SIG-M5 (cell line): ENCODE data around the gene RGS7.
"Not testable (repeated sequence)": the region's sequence is repeated elsewhere in the genome, so short reads cannot be mapped to it uniquely, and the experiment has no call there.

Experiments used
- DNase-seq: peaks from one replicate; lab custom pipeline; 2025; lab: John Stamatoyannopoulos, UW

The RGS7 gene

DNA sequence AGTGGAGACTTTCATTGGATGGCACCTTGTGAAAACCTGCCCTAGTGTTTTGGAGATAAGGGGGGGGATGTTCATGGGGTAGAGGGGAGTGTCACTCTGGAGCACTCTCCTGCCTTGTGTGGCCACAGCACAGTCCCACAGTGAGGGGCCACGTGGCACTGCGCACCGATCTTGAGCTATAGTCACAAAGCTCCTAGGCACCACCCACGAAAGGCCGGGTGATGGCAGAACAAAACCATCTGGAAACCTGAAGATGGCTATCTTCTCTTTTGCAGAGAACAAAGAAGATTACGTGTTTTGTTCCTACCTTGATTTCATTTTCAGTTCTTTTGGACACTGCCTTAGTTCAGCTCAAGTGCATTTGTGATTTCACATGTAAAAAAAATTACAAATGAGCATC is 220.6 kb downstream of the RGS7 start:
- no peak for DNase-seq

DNA sequence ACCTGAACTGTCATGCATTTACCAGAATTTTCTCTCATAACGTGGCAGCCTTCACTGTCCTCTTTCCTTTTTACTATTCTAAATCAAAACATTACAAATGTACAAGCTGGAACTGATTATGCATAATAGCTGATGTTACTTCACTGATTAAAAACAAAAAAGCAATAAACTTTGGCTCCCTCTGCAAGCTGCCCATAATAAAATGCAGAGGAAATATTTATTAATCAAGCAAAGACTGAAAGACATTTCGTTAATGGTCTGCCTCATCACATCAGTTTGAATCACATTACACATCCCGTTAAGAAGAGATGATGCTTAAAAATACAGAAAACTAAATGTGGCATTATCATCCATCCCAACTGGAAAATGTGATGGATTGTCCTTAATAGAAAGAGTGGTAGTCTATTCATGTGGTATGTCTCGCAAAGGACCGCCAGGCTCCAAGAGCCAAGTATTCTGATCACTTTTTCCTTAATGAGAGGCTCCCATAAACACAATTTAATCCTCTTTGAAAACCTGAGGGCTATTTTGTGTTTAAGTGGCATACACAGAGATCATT is 225.3 kb downstream of the RGS7 start:
- DNase-seq, result no peak

DNA sequence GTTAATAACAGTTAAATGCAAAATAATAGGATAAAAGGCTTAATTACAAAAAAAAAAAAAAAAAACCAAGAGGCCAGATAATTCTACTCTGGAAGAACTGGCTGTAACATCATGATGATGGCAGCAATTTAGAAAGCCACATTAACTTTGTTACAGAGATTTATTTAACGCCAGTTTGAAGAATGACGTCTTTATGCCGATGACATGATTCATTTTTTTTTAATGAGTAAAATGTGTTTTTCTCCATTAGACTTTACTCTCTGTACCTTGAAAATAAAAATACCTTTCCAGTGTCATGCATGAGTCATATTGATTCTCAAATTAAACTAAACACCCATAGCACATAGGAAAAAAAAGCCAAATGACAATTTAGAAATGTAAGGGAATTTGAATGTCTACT is 226.1 kb downstream of the RGS7 start:
- DNase-seq, result no peak

DNA sequence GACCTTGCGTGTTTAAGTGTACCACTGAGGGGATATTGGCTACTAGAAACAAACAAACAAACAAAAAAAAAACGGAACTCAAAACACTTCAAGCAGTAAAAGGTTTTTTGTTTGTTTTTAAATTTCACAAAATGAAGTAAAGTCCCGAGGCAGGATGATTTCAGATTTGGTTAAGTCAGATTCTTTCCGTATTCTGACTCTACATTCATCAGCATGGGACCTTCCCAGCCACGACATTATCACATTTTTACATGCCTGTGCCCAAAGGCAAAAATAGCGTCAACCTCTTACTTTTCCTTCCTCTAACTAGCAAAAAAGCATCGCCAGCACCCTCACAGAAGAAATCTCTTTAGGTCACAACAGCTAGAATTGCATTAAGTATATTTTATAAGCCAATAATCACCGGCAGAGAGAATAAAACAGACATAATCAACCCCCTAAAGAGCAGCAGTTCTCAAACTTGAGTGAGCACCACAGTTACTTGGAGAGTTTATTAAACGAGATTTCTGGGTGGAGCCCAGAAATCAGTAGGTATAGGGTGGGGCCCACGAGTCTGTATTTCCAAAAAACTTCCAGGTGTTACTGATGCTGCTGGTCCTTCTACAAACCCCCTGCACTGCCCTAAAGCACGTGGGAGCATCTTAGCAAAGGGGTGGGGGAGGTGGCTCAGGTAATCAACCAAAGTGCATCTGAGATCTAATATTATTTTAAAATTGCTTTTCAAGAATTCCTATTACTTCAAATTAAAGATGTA is 227.6 kb downstream of the RGS7 start:
- DNase-seq, result no peak

DNA sequence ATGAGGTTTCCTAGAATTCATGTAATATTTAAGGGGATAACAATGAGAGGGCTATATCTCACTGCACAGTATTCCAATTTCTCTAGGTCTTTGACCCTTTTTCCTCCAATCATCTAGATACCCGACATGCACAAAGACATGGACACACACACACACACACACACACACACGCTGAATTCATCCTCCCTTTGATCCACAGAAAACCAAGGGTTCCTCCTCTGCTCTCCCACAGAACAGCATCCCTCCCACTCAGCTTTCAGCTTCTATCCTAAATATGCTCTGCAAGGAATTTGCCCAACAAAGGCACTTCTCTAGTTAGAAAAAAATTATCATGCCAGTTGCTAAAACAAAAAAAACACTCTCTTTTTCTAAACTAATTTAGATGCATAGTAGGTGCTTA is 231.7 kb downstream of the RGS7 start:
- DNase-seq, result no peak

DNA sequence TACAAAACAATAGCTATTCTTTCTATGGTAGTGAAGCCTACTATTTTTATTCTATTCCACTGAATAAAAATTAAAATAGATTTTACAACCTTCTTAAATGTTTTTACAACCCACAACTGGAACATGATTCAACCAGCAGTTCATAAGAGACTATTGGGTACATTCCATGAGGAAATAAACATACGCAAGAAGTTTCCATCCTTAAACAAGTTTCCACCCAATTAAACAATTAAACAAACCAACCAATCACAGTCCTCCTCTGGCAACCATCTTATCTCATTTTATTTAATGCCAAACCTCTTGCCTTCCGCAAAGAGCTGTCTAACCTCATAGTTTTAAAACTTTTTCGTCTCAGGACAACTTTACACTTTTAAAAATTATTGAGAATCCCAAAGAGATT is 239.0 kb downstream of the RGS7 start:
- no peak for DNase-seq

DNA sequence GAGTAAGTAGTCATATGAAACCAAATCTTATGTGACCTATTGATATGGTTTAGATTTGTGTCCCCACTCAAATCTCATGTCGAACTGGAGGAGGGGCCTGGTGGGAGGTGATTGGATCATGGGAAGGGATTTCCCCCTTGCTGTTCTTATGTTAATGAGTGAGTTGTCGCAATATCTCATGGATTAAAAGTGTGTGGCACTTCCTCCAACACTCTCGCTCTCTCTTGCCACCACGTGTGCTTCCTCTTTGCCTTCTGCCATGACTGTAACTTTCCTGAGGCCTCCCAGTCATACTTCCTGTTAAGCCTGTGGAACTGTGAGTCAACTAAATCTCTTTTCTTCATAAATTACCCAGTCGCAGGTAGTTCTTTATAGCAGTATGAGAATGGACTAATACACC is 241.2 kb downstream of the RGS7 start:
- DNase-seq, result no peak

DNA sequence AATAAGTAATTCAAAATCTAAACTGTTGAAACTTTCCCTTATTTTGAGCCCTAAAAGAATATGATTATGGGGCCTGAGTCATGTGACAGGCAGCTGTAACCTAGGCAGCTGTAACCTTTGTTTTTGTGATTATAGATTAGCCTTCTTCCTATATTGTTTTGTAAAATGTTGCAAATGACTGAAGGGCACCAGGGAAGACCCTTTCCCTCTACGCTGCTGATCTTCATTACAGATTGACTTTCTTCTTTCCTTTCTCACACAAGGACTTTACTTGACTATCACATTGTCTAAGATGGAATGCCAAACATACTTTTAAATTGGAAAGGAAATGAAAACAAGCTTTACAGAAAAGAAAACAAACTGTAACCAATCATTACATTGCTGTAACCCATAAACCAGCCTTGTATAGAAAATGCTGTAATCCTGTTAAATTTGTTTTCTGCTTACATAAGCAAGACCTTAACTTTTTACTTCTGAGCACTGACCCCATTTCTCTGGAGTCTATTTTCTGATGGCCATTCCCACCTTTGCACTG is 242.2 kb downstream of the RGS7 start:
- no peak for DNase-seq

DNA sequence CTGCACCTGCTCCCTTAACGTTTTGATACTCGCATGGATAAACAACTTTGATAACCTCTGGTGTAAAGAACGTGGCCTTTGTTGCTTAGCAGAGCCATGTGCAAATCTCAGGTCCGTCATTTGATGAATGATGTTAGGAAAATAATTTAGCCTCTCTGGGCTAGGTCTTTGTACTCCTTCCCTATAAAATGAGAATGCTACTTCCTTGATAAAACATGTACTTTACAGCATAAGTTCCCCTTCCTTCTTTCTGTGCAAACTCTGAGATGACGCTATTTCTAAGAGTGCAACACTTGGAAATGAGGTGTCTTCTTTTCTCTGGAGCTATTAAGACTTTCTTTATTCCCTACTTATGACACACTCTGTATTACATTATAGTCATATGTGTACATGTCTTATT is 243.4 kb downstream of the RGS7 start:
- DNase-seq, result no peak

DNA sequence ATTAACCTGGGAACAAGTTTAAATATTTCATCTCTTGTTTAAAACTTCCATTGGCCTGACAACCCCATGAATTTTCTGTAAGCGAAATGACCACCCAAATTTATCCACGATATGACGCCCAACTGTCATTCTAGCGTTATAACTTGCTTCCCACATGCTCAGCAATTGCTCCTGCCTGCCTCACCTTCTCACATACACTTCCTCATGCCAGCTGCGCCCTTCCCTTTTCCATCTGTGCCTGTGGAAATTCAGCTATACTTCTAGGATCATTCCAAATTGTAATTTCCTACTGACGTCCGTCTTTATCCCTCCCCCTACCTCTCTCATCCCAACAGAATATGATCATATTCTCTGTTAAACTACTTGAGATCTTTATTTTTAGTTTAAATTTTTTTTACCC is 248.0 kb downstream of the RGS7 start:
- no peak for DNase-seq

DNA sequence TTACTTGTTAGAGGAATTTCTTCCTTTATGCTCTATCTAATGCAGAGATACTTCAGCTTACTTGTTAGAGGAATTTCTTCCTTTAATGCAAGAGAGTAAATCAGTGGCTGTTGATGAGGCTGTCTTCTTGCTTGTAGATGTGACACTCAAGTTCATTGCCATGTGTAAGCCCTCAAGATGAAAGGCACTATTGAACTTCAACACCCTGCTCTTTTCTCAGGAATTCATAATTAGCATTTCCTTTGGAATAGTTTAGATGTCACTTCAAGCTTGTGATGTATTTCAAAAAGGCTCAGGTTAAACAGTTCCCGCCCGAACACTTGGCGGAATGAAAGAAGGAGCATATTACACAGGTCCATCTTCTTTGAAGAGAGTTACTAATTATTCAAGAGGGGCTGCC is 251.9 kb downstream of the RGS7 start:
- no peak for DNase-seq

DNA sequence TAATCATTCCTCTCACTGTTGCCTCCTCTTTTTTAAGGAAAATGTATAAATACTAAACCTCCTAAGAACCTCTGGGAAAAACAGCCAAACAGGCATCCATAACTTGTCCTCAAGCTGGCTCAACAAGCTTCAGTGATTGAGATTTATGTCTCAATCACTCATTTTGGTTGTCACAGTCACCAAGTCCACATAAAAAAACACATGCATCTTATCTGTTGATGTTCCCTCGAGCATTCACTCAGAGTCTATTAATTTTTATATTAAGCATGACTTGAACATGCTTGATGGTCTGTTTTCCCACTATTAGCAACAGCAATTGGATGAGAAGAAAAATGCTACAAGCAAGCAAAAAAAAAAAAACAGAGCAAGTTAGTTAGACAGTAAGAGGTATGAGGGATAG is 254.3 kb downstream of the RGS7 start:
- DNase-seq, result no peak

DNA sequence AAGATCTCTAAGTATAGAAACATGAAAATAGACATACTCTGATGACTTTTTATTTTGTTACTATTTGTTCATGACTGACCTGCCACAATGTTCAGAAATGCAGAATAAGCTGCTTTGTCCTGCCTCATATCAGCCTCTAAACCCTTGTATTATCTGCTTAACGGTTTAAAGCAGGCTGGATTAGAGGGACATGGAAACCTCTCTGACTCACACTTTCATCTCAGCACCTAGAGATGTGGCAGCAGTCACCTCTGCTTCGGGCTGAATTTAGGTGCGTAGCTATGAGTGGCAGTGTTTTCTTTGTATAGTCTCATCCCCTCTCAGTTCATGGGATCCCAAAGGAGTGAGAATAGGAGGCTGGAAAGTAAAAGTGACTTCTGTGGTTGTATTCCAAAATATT is 255.4 kb downstream of the RGS7 start:
- DNase-seq, result no peak

DNA sequence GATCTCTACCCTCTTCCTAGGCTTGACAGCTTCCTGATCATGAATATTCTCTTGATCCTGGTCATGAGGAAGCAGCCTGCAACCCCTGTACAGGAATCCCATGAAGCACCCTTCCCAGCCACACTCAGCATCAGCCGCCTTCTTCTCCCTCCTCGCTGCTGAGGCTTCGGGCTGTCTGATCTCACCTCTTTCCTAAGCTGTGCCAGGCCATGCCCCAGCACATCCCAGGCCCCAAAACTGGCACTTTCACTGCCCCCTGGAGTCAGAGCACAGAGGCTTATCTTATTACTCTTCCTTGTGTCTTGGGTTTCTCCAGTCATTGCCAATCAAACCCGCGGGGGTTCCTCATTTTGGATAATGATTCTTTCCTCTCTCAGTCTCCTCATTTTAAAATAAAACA is 259.5 kb downstream of the RGS7 start:
- no peak for DNase-seq

DNA sequence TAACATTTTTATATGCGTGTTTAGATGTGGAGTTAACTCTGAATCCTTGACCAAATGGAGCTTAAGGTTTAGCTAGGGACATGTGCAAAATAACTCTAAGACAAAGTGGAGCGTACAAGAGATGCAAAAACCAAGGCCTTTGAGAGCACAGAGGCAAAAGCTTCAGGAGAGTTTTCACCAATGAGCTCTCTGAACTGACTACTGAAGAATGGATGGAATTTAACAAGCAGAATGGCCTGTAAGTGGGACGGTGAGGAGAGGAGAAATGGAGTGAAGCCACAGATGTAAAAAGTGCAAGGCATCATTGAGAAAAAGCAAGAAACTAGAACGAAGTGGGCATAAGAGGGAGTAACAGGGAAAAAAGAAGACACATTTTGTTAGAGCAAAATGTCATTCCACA is 260.0 kb downstream of the RGS7 start:
- no peak for DNase-seq

DNA sequence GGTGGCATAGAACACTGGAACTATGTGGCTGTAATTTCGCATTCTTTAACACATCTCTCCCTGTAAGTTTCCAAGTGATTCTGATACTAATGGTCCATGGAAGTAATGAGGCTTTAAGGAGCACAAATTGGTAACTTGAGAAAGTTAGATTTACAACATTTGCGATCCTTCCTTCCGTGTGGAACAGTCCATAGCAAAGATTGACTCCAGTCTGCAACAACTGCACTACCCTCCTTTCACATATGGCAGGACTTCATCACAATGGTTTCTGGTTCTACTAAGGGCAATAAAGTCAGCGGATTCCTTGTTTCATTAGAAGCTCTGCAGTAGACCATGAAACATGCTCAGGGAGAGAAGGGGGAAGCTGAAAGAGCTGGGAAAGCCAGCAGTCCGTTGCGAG is 261.2 kb downstream of the RGS7 start:
- DNase-seq, result no peak

DNA sequence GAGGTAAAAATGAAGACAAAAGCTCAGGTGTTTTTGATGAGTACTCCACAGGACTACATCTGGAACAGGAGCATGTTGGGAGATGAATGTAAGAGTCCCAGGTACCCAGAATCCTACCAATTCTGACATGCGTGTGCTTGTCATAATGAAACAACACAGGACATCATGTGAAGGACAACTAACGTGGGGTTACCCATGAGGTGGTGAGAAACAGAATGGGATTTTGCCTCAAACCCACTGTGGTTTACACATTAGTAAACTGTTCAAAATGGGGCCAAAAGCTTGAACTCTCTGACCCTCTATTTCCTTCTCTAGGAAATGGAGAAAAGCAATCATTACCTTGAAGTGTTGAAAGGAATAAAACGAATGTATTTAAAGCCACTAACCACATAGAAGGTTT is 266.2 kb downstream of the RGS7 start:
- DNase-seq, result no peak

DNA sequence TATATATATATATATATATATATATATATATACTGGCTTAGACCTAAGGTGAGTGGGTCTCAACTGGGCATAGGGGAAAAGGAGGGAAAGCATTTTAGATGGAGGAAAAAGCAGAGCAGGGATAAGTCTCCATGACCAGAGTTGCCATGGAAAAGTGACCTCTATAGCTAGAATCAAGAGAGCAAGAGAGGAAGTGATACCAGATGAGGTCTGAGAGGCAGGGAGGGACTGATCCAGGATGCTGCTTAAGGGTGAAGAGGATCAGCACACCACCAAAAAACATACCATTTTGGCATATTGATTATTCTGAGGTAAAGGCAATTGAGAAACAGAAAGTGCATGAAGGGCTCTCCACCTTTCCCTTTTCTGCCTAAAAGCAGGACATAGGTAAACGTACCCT is 267.9 kb downstream of the RGS7 start:
- DNase-seq, result not testable (repeated sequence)

DNA sequence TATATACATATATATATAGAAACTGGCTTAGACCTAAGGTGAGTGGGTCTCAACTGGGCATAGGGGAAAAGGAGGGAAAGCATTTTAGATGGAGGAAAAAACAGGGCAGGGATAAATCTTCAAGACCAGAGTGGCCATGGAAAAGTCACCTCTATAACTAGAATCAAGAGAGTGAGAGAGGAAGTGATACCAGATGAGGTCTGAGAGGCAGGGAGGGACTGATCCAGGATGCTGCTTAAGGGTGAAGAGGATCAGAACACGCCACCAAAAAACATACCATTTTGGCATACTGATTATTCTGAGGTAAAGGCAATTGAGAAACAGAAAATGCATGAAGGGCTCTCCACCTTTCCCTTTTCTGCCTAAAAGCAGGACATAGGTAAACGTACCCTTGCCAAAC is 268.9 kb downstream of the RGS7 start:
- not testable (repeated sequence) for DNase-seq

DNA sequence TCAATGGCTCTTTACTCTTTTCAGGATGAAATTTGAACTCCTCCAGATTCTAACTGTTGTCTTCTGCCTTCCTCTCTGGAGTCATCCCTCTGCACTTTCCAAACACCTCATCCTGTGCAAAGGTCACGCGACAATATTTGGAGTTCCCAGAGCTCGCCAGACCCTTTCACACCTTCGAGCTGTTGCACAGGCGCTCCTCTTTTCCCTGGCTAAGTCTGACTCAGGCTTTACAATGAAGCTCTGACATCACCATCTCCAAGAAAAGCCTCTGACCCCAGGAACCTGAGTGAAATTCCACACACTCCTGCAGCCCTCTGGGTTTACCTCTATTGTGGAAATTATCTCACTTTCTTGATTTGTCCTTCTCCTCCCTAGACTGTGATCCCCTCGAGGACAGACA is 270.3 kb downstream of the RGS7 start:
- no peak for DNase-seq

DNA sequence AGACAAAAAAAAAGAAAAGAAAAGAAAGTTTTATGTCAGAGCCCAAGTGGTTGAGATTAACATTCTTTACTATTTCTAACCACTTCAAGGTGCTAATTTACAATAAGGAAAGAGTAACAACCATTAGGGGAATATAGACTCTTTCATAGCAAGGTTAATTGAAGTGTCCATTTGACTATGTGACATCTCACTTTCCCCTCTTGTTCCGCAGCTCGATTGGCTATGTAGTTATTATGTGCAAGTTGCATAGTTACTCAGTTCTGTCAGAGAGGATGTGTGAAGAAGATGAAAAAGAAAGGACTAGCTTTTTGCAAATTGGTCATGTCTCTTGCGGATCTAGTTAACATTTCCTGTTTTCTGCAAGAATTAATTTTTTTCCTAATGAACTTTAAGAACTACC is 273.7 kb downstream of the RGS7 start:
- DNase-seq, result no peak

DNA sequence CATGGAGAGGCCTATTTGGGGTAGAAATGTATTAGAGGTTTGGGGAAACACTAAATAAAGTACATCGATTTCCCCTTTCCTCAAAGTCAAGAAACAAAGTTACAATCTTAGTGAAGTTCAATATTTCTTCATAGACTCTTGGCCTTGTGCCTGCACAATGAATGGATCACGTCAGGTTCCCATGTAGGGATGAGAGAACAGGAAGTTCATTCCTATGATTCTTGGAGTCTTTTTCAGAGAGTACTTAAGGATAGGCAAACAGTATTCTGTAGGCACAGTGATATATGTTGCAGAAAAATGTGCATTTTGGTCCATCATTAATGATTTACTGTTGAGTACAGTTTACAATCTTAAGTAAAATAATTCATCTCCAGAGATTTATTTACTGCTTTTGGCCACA is 275.5 kb downstream of the RGS7 start:
- DNase-seq, result no peak

DNA sequence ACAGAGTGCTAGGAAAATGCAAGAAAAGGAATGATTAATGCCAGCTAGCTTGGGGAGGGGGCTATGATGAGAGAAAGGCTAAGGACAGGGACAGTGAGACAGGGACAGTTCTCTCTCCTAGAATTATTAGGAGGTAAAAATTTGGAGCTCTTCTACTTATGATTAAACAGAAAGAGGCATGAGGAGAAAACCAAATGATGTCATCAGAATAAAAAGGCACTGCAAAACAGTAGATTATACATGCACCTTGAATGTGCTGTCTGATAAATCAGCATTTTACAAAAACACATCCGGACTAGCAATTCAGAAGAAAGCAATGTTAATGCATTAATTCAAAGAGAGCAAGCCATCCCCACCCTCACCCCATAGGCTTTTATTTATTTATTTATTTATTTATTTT is 277.5 kb downstream of the RGS7 start:
- DNase-seq, result no peak

DNA sequence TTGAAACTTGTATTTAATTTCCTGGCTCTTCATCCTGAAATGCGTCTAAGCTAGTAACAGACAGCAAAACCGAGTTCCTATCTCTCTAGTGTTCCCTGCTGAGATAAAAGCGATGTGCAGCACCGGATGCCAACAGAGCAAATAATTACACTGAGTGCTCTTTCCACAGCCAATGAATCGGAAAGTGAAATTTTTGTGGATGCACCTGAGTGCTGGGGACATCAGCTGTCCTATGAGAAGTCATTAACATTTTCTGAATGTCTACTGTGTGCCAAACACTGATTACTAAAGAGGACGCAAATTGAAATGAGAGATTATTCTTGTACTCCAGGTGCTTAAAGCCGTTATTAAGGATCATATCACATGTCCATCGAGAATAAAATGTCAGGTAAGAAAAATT is 278.0 kb downstream of the RGS7 start:
- DNase-seq, result no peak
